ENCODE measurements around the gene PHB1.
"Not testable (repeated sequence)": the region's sequence is repeated elsewhere in the genome, so short reads cannot be mapped to it uniquely, and the experiment has no call there.

PHB1 gene

DNA sequence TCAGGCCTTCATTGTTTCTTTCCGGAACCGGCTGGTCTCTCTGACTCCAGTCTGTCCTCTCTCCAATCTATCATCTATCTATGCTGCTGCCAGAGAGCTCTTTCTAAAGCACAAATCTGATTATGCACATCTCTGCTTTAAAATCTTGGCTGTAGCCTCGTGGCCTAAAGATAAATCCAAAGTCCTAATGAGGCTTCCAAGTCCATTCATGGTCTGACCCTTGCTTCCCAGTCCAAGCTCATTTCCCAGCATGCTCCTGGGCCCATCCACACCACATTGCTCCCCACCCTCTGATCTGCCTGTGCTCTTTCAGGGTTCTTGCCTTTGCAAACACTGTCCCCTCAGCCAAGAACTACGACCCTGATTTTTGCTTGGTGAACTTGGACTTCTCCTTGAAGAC, 21.5 kb upstream of the PHB1 start:
- DNase-seq (no peak), ATAC-seq (replicated peaks) (no peak)
- H3K9me3 Mint-ChIP-seq: no peaks in the 10 kb centered on the region
- H3K4me3 Mint-ChIP-seq: no peak overlapping the region
- H3K27ac Mint-ChIP-seq: no peak overlapping the region
- H3K36me3 Mint-ChIP-seq (ENCODE audit: insufficient read depth): peaks cover 3% of the 10 kb centered on the region
- peaks cover 0 to 4% of the 10 kb centered on the region in 2 donors for H3K4me1 Mint-ChIP-seq (ENCODE audit: low read depth in 2 of 2)
- peaks cover 52 to 79% of the 10 kb centered on the region in 2 donors for H3K27me3 Mint-ChIP-seq

- H3K27ac Mint-ChIP-seq: no peak overlapping the region
- H3K36me3 Mint-ChIP-seq (ENCODE audit: insufficient read depth): peaks cover 3% of the 10 kb centered on the region
- no peaks in the 10 kb centered on the region for H3K9me3 Mint-ChIP-seq
- H3K4me1 Mint-ChIP-seq (ENCODE audit: low read depth in 2 of 2): peaks cover 0 to 4% of the 10 kb centered on the region in 2 donors
- H3K27me3 Mint-ChIP-seq: peaks cover 46 to 74% of the 10 kb centered on the region in 2 donors
- ATAC-seq (replicated peaks) (no peak), DNase-seq (no peak)
- no peak overlapping the region for H3K4me3 Mint-ChIP-seq
Observed at GRCh38 chr17:49435671-49436029, 21.0 kb upstream of the PHB1 start.

- ATAC-seq (replicated peaks): peak; percentile 33
- H3K4me3 Mint-ChIP-seq: no peak overlapping the region
Observed at GRCh38 chr17:49434821-49435670, 20.4 kb upstream of the PHB1 start.

GRCh38 chr17:49433000-49433694, 18.5 kb upstream of the PHB1 start:
- Mint-ChIP-seq H3K4me3 (no peak overlapping the region), H3K36me3 (ENCODE audit: insufficient read depth) (no peaks in the 10 kb centered on the region), H3K27me3 (peaks cover 26 to 51% of the 10 kb centered on the region in 2 donors), H3K27ac (no peak overlapping the region), H3K9me3 (no peaks in the 10 kb centered on the region), H3K4me1 (ENCODE audit: low read depth in 2 of 2) (peaks cover 0 to 2% of the 10 kb centered on the region in 2 donors)
- ATAC-seq (replicated peaks): no peak
- no peak for DNase-seq

More at GRCh38 chr17:49434821-49435670, 20.4 kb upstream of the PHB1 start:
- peaks cover 40 to 68% of the 10 kb centered on the region in 2 donors for H3K27me3 Mint-ChIP-seq
- peak; percentile 27 to 49 (median 40) for DNase-seq
- peaks cover 0 to 4% of the 10 kb centered on the region in 2 donors for H3K4me1 Mint-ChIP-seq (ENCODE audit: low read depth in 2 of 2)
- no peaks in the 10 kb centered on the region for H3K9me3 Mint-ChIP-seq
- peaks cover 3% of the 10 kb centered on the region for H3K36me3 Mint-ChIP-seq (ENCODE audit: insufficient read depth)
- no peak overlapping the region for H3K27ac Mint-ChIP-seq

DNA sequence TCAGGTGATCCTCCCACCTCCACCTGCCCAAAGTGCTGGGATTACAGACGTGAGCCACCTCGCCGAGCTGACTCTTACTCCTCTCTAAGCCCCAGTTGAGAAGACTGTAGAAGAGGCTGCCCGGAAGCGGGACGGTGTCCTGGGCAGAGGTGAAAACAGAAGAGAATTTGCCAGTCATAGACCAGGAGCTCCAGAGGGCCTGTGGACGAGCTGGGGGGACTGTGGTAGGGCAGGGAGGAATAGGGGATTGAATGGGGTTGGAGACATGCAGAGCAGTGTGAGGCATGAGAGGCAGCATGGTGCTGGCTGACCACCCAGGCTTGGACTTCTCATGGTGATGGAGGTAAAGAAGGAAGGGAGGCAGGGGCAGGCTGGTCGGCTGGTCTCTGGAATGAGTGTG, 17.1 kb upstream of the PHB1 start:
- no peak for DNase-seq
- Mint-ChIP-seq H3K27ac (no peak overlapping the region), H3K4me3 (no peak overlapping the region), H3K4me1 (ENCODE audit: low read depth in 2 of 2) (peaks cover 0 to 2% of the 10 kb centered on the region in 2 donors), H3K36me3 (ENCODE audit: insufficient read depth) (no peaks in the 10 kb centered on the region), H3K27me3 (peaks cover 13 to 51% of the 10 kb centered on the region in 2 donors), H3K9me3 (no peaks in the 10 kb centered on the region)
- no peak for ATAC-seq (replicated peaks)

- H3K9me3 Mint-ChIP-seq: no peaks in the 10 kb centered on the region
- H3K27ac Mint-ChIP-seq: no peak overlapping the region
- H3K36me3 Mint-ChIP-seq (ENCODE audit: insufficient read depth): no peaks in the 10 kb centered on the region
Observed at GRCh38 chr17:49425004-49425286, 10.3 kb upstream of the PHB1 start.

DNA sequence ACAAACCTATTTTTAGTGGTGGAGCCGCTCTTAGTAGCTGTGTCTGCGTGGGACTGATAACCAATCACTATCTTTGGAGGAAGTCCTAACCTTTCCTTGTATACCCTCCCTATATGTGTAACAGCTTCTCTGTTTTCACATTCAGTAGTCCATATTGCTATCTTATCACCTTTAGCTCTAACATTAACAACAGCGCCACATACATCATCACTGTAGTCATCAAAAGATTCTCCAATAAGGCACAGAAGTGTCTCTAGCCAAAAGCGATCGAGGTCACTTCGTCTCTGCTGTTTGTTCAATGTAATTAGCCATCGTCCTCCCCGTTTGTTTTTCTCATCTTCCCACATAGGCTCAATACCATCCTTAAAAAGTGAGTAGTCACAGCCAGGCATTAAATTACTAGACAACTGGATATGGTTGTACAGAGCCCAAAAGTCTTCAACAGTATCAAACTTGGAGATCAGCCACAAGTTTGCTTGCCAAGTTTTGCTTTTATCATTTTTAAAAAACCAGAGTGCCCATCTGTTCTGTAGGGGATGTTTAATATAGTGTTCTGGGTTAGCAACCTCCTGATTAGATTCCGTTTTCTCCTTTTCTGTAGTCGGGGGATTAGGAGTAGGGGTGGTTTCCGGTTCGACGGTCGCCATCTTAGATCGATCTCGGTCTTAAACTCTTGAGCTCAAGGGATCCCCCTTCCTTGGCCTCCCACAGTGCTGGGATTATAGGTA, 9.8 kb upstream of the PHB1 start:
- H3K36me3 Mint-ChIP-seq (ENCODE audit: insufficient read depth); H3K27ac Mint-ChIP-seq; ATAC-seq (replicated peaks); H3K4me1 Mint-ChIP-seq (ENCODE audit: low read depth in 2 of 2); DNase-seq; H3K4me3 Mint-ChIP-seq; H3K9me3 Mint-ChIP-seq: not testable (repeated sequence)
- peaks cover 31 to 46% of the 10 kb centered on the region in 2 donors for H3K27me3 Mint-ChIP-seq

More at GRCh38 chr17:49425004-49425286, 10.3 kb upstream of the PHB1 start:
- ATAC-seq (replicated peaks): no peak
- H3K4me1 Mint-ChIP-seq (ENCODE audit: low read depth in 2 of 2): no peaks in the 10 kb centered on the region
- H3K4me3 Mint-ChIP-seq: no peak overlapping the region
- H3K27me3 Mint-ChIP-seq: peaks cover 31 to 44% of the 10 kb centered on the region in 2 donors
- no peak for DNase-seq

- Mint-ChIP-seq H3K4me3 (no peak overlapping the region), H3K27ac (no peak overlapping the region), H3K9me3 (no peaks in the 10 kb centered on the region), H3K36me3 (ENCODE audit: insufficient read depth) (no peaks in the 10 kb centered on the region), H3K27me3 (peaks cover 31 to 40% of the 10 kb centered on the region in 2 donors), H3K4me1 (ENCODE audit: low read depth in 2 of 2) (no peaks in the 10 kb centered on the region)
- DNase-seq (no peak), ATAC-seq (replicated peaks) (no peak)
Observed at GRCh38 chr17:49422714-49423113, 8.0 kb upstream of the PHB1 start.

GRCh38 chr17:49419761-49420160, 5.1 kb upstream of the PHB1 start:
- not testable (repeated sequence) for ATAC-seq (replicated peaks); H3K27ac Mint-ChIP-seq; H3K36me3 Mint-ChIP-seq (ENCODE audit: insufficient read depth); H3K4me1 Mint-ChIP-seq (ENCODE audit: low read depth in 2 of 2); DNase-seq; H3K4me3 Mint-ChIP-seq; H3K9me3 Mint-ChIP-seq
- H3K27me3 Mint-ChIP-seq: peaks cover 13 to 17% of the 10 kb centered on the region in 2 donors

- H3K9me3 Mint-ChIP-seq; H3K36me3 Mint-ChIP-seq (ENCODE audit: insufficient read depth); H3K4me1 Mint-ChIP-seq (ENCODE audit: low read depth in 2 of 2); H3K27ac Mint-ChIP-seq; H3K27me3 Mint-ChIP-seq; DNase-seq; H3K4me3 Mint-ChIP-seq; ATAC-seq (replicated peaks): not testable (repeated sequence)
Observed at GRCh38 chr17:49418754-49419740, 4.4 kb upstream of the PHB1 start.

GRCh38 chr17:49414271-49414621, 436 bp downstream of the PHB1 start:
- peaks cover 31% of the 10 kb centered on the region for H3K36me3 Mint-ChIP-seq (ENCODE audit: insufficient read depth)
- peak overlapping the region; percentile 92 to 98 for H3K4me3 Mint-ChIP-seq
- ATAC-seq (replicated peaks) (no peak), DNase-seq (no peak)
- peak overlapping the region; percentile 86 to 89 for H3K27ac Mint-ChIP-seq
- H3K27me3 Mint-ChIP-seq: no peaks in the 10 kb centered on the region
- H3K4me1 Mint-ChIP-seq (ENCODE audit: low read depth in 2 of 2): peaks cover 13 to 20% of the 10 kb centered on the region in 2 donors
- H3K9me3 Mint-ChIP-seq: no peaks in the 10 kb centered on the region

DNA sequence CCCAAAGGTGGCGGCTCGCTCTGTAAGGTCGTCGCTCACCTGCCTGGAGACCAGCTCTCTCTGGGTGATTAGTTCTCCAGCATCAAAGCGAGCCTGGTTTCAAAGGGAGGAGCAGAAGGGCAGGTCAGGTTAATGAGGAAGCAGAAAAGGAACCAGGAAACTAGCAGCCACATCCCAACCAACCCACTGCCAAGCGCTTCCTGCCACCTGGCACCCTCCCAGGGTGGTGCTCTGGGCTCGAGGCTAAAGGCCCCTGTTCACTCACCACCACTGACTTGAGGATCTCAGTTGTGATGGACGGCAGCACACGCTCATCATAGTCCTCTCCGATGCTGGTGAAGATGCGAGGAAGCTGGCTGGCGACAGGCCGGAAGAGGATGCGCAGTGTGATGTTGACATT, 5.6 kb downstream of the PHB1 start:
- Mint-ChIP-seq H3K36me3 (ENCODE audit: insufficient read depth) (peaks cover 57% of the 10 kb centered on the region), H3K9me3 (no peaks in the 10 kb centered on the region), H3K4me1 (ENCODE audit: low read depth in 2 of 2) (peaks cover 27 to 33% of the 10 kb centered on the region in 2 donors), H3K27me3 (no peaks in the 10 kb centered on the region), H3K27ac (peak overlapping the region in 1 of 2 donors; percentile 5), H3K4me3 (no peak overlapping the region)
- DNase-seq (no peak), ATAC-seq (replicated peaks) (no peak)

Data from effector memory CD8-positive, alpha-beta T cell (primary cell).